CD8-positive, alpha-beta memory T cell (primary cell): ENCODE results near the gene UNC119. TPM values are rescaled to one million over a fixed set of nuclear protein-coding genes. Genes with fewer than 3 reads are reported as not detected.

Experiments used
- CTCF ChIA-PET: fragments of 350-600 bp; sonication (Branson Sonifier 250); formaldehyde crosslinking; loops from one replicate; lab custom pipeline; 2021; ENCODE audit warnings: antibody characterized with exemption; lab: Charles Lee
- POLR2A ChIA-PET: fragments of 350-600 bp; sonication (Branson Sonifier 250); formaldehyde crosslinking; loops from one replicate; lab custom pipeline; 2021; ENCODE audit warnings: antibody characterized with exemption; lab: Charles Lee
- DNase-seq, 5 donors: peaks; one replicate each; pipeline versions ENCODE4 v3.0.0 to v3.0.0-alpha.2; 2020 to 2022; ENCODE audit warnings: mixed read lengths in 1 of 5
- H3K27ac ChIP-seq: one replicate; pipeline ENCODE4 v1.7.0; 2013; ENCODE audit warnings: low read depth, mild to moderate bottlenecking, low read length, moderate library complexity
- H3K27me3 ChIP-seq: 2 replicates; pipeline ENCODE4 v1.7.0; 2013; ENCODE audit warnings: low read length, mild to moderate bottlenecking; ENCODE audit not compliant: insufficient read depth, poor library complexity, severe bottlenecking
- H3K36me3 ChIP-seq: 2 replicates; pipeline ENCODE4 v1.7.0; 2013; ENCODE audit warnings: mild to moderate bottlenecking, low read length, moderate library complexity; ENCODE audit not compliant: insufficient read depth
- H3K4me1 ChIP-seq: 2 replicates; pipeline ENCODE4 v1.7.0; 2013; ENCODE audit warnings: mild to moderate bottlenecking, low read length, moderate library complexity; ENCODE audit not compliant: insufficient read depth
- H3K4me3 ChIP-seq: 2 replicates; pipeline ENCODE4 v1.7.0; 2013; ENCODE audit warnings: mild to moderate bottlenecking, low read length
- H3K9me3 ChIP-seq: 2 replicates; pipeline ENCODE4 v1.7.0; 2013; ENCODE audit warnings: mild to moderate bottlenecking, low read length
- H3K27ac Mint-ChIP-seq, 8 donors: one replicate each; pipeline ENCODE4 v1.8.0; 2020 to 2021; ENCODE audit warnings: mixed read lengths in 8 of 8, mild to moderate bottlenecking in 6 of 8, inconsistent platforms in 3 of 8, moderate library complexity in 3 of 8
- H3K27me3 Mint-ChIP-seq, 2 donors: one replicate each; pipeline ENCODE4 v1.8.0; 2020 to 2021; ENCODE audit warnings: mixed read lengths in 2 of 2, mild to moderate bottlenecking in 1 of 2, moderate library complexity in 1 of 2
- H3K36me3 Mint-ChIP-seq, 3 donors: one replicate each; pipeline ENCODE4 v1.8.0; 2020 to 2021; ENCODE audit warnings: mixed read lengths in 3 of 3, inconsistent platforms in 1 of 3, mild to moderate bottlenecking in 1 of 3
- H3K4me1 Mint-ChIP-seq, 3 donors: one replicate each; pipeline ENCODE4 v1.8.0; 2020 to 2021; ENCODE audit warnings: mixed read lengths in 3 of 3, inconsistent platforms in 1 of 3, mild to moderate bottlenecking in 1 of 3
- H3K4me3 Mint-ChIP-seq, 7 donors: one replicate each; pipeline ENCODE4 v1.8.0; 2020 to 2021; ENCODE audit warnings: mixed read lengths in 7 of 7, mild to moderate bottlenecking in 6 of 7, moderate library complexity in 4 of 7, inconsistent platforms in 2 of 7
- H3K9me3 Mint-ChIP-seq, 5 donors: one replicate each; pipeline ENCODE4 v1.8.0; 2020 to 2022; ENCODE audit warnings: mixed read lengths in 5 of 5, mild to moderate bottlenecking in 3 of 5, moderate library complexity in 2 of 5, inconsistent platforms in 1 of 5
- polyA plus RNA-seq: library from polyadenylated mRNA; unstranded; fragments of 300-500 nt; fragmentation: Illumina TruSeq; gene quantifications from one replicate; pipeline ENCODE4 v1.2.3, GENCODE V29; 2021
- total RNA-seq, 2 experiments: library from RNA; stranded (reverse); gene quantifications; one replicate each; pipeline ENCODE4 v1.2.3, GENCODE V29; 2021

Gene UNC119
- total and polyA plus RNA-seq, 3 experiments from 2014 or later = 21.9 to 29.1 (median 28.9) TPM

DNA sequence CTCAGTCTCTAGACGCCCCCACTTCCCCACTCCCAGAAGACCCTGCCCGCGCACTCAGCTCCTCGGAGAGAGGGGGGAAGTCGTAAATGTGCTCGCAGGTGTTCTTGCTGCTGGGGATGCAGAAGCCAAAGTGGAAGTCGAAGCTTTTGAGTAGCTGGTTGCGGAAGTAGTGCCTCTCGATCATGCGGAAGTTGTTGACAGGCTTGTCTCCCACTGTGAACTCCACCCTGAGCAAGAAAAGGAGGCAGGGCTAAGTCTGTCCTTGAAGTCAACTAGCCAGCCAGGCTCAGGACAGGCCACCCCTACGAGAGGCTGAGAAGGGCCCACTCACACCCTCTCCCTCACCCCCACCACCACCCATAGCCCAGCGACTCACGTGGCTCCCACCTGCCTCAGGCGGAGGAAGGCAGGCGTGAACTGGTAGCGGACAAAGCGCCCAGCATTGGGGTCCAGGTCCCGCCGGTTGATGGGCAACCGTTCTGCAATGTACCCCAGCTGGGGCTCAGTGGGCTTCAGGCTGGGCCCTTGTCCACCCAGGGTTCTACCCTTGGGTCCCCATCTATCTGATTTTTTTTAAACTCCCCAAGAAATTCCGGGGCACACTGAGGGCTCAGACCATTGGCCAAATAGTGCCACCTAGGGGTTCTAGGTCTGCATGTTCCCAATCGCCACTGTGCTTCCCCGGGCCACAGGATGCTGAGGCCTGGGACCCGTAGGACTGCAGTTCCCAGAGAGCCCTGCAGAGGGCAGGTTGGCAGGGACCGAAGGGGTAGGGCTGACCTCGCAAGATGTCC is 4.6 kb downstream of the UNC119 start:
- peak overlapping the region in 4 of 7 donors; percentile 37 to 59 (median 50) for H3K4me3 Mint-ChIP-seq
- H3K4me1 ChIP-seq = peaks cover 44% of the 10 kb centered on the region
- no peaks in the 10 kb centered on the region for H3K27me3 Mint-ChIP-seq
- peaks cover 42 to 48% (median 46%) of the 10 kb centered on the region in 3 donors for H3K4me1 Mint-ChIP-seq
- no peak overlapping the region for H3K27ac ChIP-seq
- H3K4me3 ChIP-seq = no peak overlapping the region
- no peaks in the 10 kb centered on the region for H3K9me3 ChIP-seq
- POLR2A ChIA-PET = no interaction called here
- H3K9me3 Mint-ChIP-seq = no peaks in the 10 kb centered on the region
- no peaks in the 10 kb centered on the region for H3K27me3 ChIP-seq
- CTCF ChIA-PET = interaction anchor here (1.1 to 2.2 kb wide), 3 partner anchors 10 to 28 kb away, joined by 3 to 6 read pairs (median 5); no protein-coding TSS in a partner anchor
- peak; percentile 27 to 70 (median 33) for DNase-seq
- peaks cover 0 to 17% (median 0%) of the 10 kb centered on the region in 3 donors for H3K36me3 Mint-ChIP-seq
- H3K36me3 ChIP-seq = no peaks in the 10 kb centered on the region
- peak overlapping the region; percentile 43 to 92 (median 86) for H3K27ac Mint-ChIP-seq

DNA sequence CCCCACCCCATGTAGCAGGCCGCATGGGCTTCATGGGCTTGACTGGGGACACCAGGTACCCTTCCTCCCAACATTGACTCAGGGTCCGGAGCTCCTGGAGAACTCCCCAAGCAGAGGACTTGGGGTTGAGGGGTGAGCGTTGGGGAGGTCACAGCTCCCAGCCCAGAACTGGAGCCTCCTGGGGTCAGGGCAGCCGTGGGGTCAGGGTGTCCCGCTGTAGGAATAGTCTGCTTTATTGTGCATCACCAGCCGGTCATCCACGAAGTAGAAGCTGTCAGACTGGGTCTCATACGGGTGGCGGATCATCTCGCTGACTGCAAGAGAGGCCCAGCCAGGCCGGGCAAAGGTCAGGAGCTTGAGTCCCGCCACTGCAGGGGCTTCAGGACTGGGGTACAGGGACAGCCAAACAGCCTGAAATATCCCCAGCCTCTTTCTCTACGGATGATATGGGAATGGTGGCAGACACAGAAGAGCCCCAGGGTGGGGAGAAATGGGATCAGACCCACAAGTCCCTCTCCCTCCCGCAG is 5.3 kb downstream of the UNC119 start:
- Histone ChIP-seq H3K27ac (no peak overlapping the region), H3K4me3 (no peak overlapping the region), H3K4me1 (peaks cover 44% of the 10 kb centered on the region), H3K27me3 (no peaks in the 10 kb centered on the region), H3K36me3 (no peaks in the 10 kb centered on the region), H3K9me3 (no peaks in the 10 kb centered on the region)
- peaks cover 39 to 45% (median 44%) of the 10 kb centered on the region in 3 donors for H3K4me1 Mint-ChIP-seq
- no peaks in the 10 kb centered on the region for H3K27me3 Mint-ChIP-seq
- ChIA-PET POLR2A (no interaction called here), CTCF (interaction anchor here (1.1 to 1.4 kb wide), 2 partner anchors 19 to 28 kb away, joined by 3 to 5 read pairs; no protein-coding TSS in a partner anchor)
- peak overlapping the region in 1 of 7 donors; percentile 20 for H3K4me3 Mint-ChIP-seq
- H3K27ac Mint-ChIP-seq = peak overlapping the region in 5 of 8 donors; percentile 35 to 90 (median 81)
- H3K36me3 Mint-ChIP-seq = peaks cover 0 to 15% (median 0%) of the 10 kb centered on the region in 3 donors
- H3K9me3 Mint-ChIP-seq = no peaks in the 10 kb centered on the region
- DNase-seq = no peak

DNA sequence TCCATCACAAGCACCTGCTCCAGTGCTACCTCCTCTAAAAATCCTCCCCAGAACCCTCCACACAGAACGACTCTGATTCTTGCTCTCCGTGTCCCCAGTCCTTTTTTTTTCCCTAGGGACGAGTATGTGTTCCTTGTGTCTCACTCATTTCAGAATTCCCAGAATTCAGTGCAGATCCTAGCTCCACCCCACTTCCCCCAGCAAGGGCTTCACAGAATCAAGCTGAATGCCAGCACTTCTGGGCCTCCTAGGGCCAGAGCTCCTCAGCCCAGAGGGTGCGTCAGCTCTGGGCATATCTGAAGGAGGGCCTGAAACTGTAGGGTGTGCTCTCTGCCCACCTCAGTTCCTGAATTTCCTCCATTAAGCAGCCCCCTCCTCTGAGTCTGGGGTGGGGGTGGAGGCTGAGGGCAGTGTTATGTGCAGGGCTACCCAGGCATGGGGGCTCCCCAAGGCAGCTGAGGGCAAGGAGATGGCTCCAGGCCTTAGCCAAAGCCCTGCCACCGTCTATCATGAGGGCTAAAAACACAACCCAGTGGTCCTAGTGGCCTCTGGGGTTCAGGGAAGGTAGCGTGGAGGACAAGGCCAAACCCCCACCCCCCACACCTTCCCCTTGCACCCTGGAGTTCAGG is 6.5 kb downstream of the UNC119 start:
- peaks cover 34% of the 10 kb centered on the region for H3K4me1 ChIP-seq
- H3K27me3 Mint-ChIP-seq = no peaks in the 10 kb centered on the region
- POLR2A ChIA-PET = no interaction called here

DNA sequence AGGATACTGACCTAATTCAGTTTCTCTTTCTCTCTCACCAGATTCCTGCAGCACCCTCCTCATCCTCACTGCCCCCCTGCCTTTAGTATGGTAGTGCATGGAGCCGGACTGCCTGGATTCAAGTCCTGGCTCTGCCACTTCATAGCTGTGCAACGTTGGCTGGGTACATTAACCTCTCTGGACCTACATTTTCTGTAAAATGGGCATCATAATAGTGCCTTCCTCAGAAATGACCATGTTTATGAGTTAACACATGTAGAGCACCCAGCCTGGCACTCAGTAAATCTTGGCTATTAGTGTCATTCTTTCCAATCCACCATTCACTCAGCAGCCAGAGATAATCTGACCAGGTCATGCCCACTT is 7.3 kb downstream of the UNC119 start:
- Mint-ChIP-seq H3K27me3 (no peaks in the 10 kb centered on the region), H3K27ac (no peak overlapping the region), H3K4me1 (peaks cover 21 to 26% (median 25%) of the 10 kb centered on the region in 3 donors), H3K4me3 (no peak overlapping the region), H3K36me3 (peaks cover 0 to 13% (median 0%) of the 10 kb centered on the region in 3 donors), H3K9me3 (no peaks in the 10 kb centered on the region)
- no peaks in the 10 kb centered on the region for H3K9me3 ChIP-seq
- no peak overlapping the region for H3K4me3 ChIP-seq
- CTCF ChIA-PET = no interaction called here
- H3K27ac ChIP-seq = no peak overlapping the region
- H3K27me3 ChIP-seq = no peaks in the 10 kb centered on the region
- H3K4me1 ChIP-seq = peaks cover 26% of the 10 kb centered on the region
- H3K36me3 ChIP-seq = no peaks in the 10 kb centered on the region
- POLR2A ChIA-PET = no interaction called here
- no peak for DNase-seq

More for the DNA sequence above, 6.5 kb downstream of the UNC119 start:
- Histone ChIP-seq H3K9me3 (no peaks in the 10 kb centered on the region), H3K27me3 (no peaks in the 10 kb centered on the region), H3K4me3 (no peak overlapping the region), H3K27ac (no peak overlapping the region), H3K36me3 (no peaks in the 10 kb centered on the region)
- Mint-ChIP-seq H3K36me3 (peaks cover 0 to 13% (median 0%) of the 10 kb centered on the region in 3 donors), H3K4me3 (no peak overlapping the region), H3K27ac (peak overlapping the region in 1 of 8 donors; percentile 0), H3K9me3 (no peaks in the 10 kb centered on the region), H3K4me1 (peaks cover 29 to 34% (median 33%) of the 10 kb centered on the region in 3 donors)
- CTCF ChIA-PET = no interaction called here
- DNase-seq = no peak

DNA sequence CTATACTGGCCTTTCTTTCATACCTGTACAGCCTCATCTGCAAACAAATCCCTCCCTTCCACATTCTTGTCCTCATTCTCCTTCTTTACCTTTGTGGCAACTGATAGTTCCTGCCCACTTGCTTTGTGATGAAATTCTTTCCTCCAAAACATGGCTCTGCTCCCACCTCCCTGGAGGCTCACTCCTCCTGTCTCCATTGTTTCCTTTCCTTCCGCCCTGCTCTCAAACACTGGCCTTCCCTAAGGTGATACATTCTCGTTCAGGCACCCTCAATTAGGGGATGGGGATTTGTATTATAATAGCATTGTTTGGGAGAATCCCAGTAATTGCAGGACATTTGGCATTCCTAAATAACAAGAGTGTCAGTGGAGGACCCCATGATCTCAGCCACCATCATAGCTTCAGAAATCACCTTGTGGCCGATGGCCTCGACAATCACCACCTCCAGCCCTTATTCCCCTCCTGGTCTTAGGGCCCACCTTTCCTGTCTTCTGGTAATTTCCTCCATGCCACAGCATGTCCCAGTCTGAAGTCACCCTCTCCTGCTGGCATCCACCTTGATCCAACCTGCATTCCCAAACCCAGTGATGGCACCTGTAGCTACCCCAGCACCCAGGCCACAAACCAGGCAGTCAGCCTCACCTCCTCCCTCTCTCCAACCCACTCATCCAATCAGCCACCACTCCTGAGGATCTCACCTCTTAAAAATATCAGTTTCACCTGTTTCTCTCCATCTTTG is 7.9 kb downstream of the UNC119 start:
- POLR2A ChIA-PET = no interaction called here
- CTCF ChIA-PET = no interaction called here

DNA sequence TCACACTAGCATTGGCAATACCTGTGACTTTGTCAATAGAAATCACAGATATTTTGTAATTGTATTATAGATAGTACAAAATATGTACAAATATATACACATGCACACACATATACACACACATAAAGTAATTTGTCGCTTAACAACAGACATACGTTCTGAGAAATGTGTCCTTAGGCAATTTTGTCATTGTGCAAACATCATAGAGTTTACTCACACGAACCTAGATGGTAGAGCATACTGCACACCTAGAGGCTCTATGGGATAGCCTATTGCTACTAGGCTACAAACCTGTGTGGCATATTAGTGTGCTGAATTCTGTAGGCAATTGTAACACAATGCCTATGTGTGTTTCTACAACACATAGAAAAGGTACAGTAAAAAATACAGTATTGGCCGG is 11.0 kb downstream of the UNC119 start:
- POLR2A ChIA-PET = no interaction called here
- H3K4me3 Mint-ChIP-seq = no peak overlapping the region

More for the DNA sequence above, 7.9 kb downstream of the UNC119 start:
- no peak overlapping the region for H3K27ac ChIP-seq
- H3K9me3 ChIP-seq = no peaks in the 10 kb centered on the region
- H3K4me1 ChIP-seq = peaks cover 20% of the 10 kb centered on the region
- no peak overlapping the region for H3K4me3 ChIP-seq
- H3K4me3 Mint-ChIP-seq = no peak overlapping the region
- H3K27me3 ChIP-seq = no peaks in the 10 kb centered on the region
- H3K27me3 Mint-ChIP-seq = no peaks in the 10 kb centered on the region
- H3K9me3 Mint-ChIP-seq = no peaks in the 10 kb centered on the region
- peaks cover 15 to 21% (median 20%) of the 10 kb centered on the region in 3 donors for H3K4me1 Mint-ChIP-seq
- no peak overlapping the region for H3K27ac Mint-ChIP-seq
- H3K36me3 ChIP-seq = no peaks in the 10 kb centered on the region
- peaks cover 0 to 13% (median 0%) of the 10 kb centered on the region in 3 donors for H3K36me3 Mint-ChIP-seq
- DNase-seq = no peak

DNA sequence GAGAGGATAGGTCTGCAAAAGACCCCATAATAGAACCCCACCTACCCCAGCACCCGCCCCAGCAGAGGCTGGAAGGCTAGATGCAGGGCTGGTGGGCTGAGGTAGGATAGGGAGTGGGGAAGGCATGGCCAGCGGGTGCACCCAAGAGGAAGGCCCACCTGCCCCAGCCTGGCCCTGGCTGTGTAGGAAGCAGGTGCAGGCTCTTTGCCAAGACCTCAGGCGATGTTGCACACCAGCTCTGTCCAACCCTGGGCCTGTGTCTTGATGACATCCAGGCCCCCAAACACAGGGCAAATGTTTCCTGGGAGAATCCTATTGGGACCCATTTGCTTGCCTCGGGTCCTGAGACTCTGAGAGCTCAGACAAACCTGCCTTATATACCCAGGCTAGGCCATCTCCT is 12.2 kb downstream of the UNC119 start:
- Mint-ChIP-seq H3K4me1 (no peaks in the 10 kb centered on the region), H3K36me3 (no peaks in the 10 kb centered on the region), H3K9me3 (no peaks in the 10 kb centered on the region), H3K27ac (peak overlapping the region in 1 of 8 donors; percentile 32), H3K27me3 (no peaks in the 10 kb centered on the region), H3K4me3 (no peak overlapping the region)
- no peak overlapping the region for H3K27ac ChIP-seq
- H3K4me1 ChIP-seq = no peaks in the 10 kb centered on the region
- H3K27me3 ChIP-seq = no peaks in the 10 kb centered on the region
- no peak for DNase-seq
- ChIA-PET POLR2A (no interaction called here), CTCF (interaction anchor here (0.6 to 1.4 kb wide), 5 partner anchors 10 to 310 kb away, joined by 3 read pairs; no protein-coding TSS in a partner anchor)
- no peak overlapping the region for H3K4me3 ChIP-seq
- H3K9me3 ChIP-seq = no peaks in the 10 kb centered on the region
- H3K36me3 ChIP-seq = no peaks in the 10 kb centered on the region

More for the DNA sequence above, 11.0 kb downstream of the UNC119 start:
- no peak overlapping the region for H3K27ac Mint-ChIP-seq
- H3K4me3 ChIP-seq = no peak overlapping the region
- H3K27me3 Mint-ChIP-seq = no peaks in the 10 kb centered on the region
- CTCF ChIA-PET = no interaction called here
- no peak overlapping the region for H3K27ac ChIP-seq
- H3K9me3 Mint-ChIP-seq = no peaks in the 10 kb centered on the region
- no peaks in the 10 kb centered on the region for H3K4me1 Mint-ChIP-seq
- peaks cover 0 to 3% (median 0%) of the 10 kb centered on the region in 3 donors for H3K36me3 Mint-ChIP-seq
- DNase-seq = no peak
- no peaks in the 10 kb centered on the region for H3K9me3 ChIP-seq
- no peaks in the 10 kb centered on the region for H3K4me1 ChIP-seq
- no peaks in the 10 kb centered on the region for H3K36me3 ChIP-seq
- H3K27me3 ChIP-seq = no peaks in the 10 kb centered on the region
